H1 (cell line): ENCODE measurements around the gene ENKD1. TPM values are rescaled to one million over a fixed set of nuclear protein-coding genes. Genes with fewer than 3 reads are reported as not detected.

Experiments used
- ASH2L ChIP-seq: fragments of 200-600, 300-600 bp; sonication (generic); IDR thresholded peaks from one replicate; pipeline ENCODE4 v1.7.1; 2017; ENCODE audit warnings: low read length
- ATF3 ChIP-seq: IDR thresholded peaks from 2 replicates; pipeline ENCODE4 v1.6.1; 2011; ENCODE audit warnings: low read depth, mild to moderate bottlenecking, low read length; ENCODE audit not compliant: insufficient read depth
- BCL11A ChIP-seq, 2 experiments: IDR thresholded peaks; one replicate each; pipeline ENCODE4 v1.6.1; 2011; ENCODE audit warnings: low read depth in 2 of 2, low read length in 2 of 2, mild to moderate bottlenecking in 2 of 2
- CBX5 ChIP-seq: fragments of 300-800, 300-1000 bp; sonication (generic); IDR thresholded peaks from 2 replicates; pipeline ENCODE4 v1.7.1; 2016; ENCODE audit warnings: antibody characterized with exemption, low read length, low read depth
- CHD1 ChIP-seq: IDR thresholded peaks from 2 replicates; pipeline ENCODE4 v1.6.1; 2012; ENCODE audit warnings: low read depth, low read length, improper control_type of control experiment
- CHD2 ChIP-seq: IDR thresholded peaks from 2 replicates; pipeline ENCODE4 v1.6.1; 2012; ENCODE audit warnings: low read length, improper control_type of control experiment
- CREB1 ChIP-seq: IDR thresholded peaks from 2 replicates; pipeline ENCODE4 v1.6.1; 2012; ENCODE audit warnings: inconsistent platforms
- HDAC6 ChIP-seq: IDR thresholded peaks from one replicate; pipeline ENCODE4 v1.7.1; 2012; ENCODE audit warnings: low read depth, mild to moderate bottlenecking, inconsistent platforms, low read length, moderate library complexity
- JUND ChIP-seq: IDR thresholded peaks from 2 replicates; pipeline ENCODE4 v1.6.1; 2011; ENCODE audit warnings: mild to moderate bottlenecking, improper control_type of control experiment, low read length
- MAFK ChIP-seq: IDR thresholded peaks from 2 replicates; pipeline ENCODE4 v1.6.1; 2012; ENCODE audit warnings: low read depth, mild to moderate bottlenecking, improper control_type of control experiment, low read length
- PHF8 ChIP-seq: fragments of 200-600 bp; sonication (generic); conservative IDR thresholded peaks from 2 replicates; pipeline ENCODE4 v1.7.1; 2012; ENCODE audit warnings: low read depth, mild to moderate bottlenecking, inconsistent platforms, low read length, moderate library complexity
- POLR2AphosphoS5 ChIP-seq: IDR thresholded peaks from 2 replicates; pipeline ENCODE4 v1.6.1; 2011; ENCODE audit warnings: low read depth, low read length
- POU5F1 ChIP-seq: IDR thresholded peaks from 2 replicates; pipeline ENCODE4 v1.6.1; 2011; ENCODE audit warnings: low read depth, mild to moderate bottlenecking, low read length, moderate library complexity
- RAD21 ChIP-seq, 2 experiments: IDR thresholded peaks in 1 of 2; conservative IDR thresholded peaks in 1 of 2; 2 replicates each; pipeline ENCODE4 v1.6.1; 2011; ENCODE audit warnings: low read depth in 2 of 2, low read length in 2 of 2, improper control_type of control experiment in 1 of 2, inconsistent platforms in 1 of 2, mild to moderate bottlenecking in 1 of 2, moderate library complexity in 1 of 2
- RFX5 ChIP-seq: IDR thresholded peaks from 2 replicates; pipeline ENCODE4 v1.6.1; 2011; ENCODE audit warnings: low read depth, low read length, improper control_type of control experiment, borderline replicate concordance
- SAP30 ChIP-seq: fragments of 300-600 bp; sonication (generic); IDR thresholded peaks from 2 replicates; pipeline ENCODE4 v1.7.1; 2012; ENCODE audit warnings: low read length, moderate library complexity, mild to moderate bottlenecking, inconsistent platforms; ENCODE audit not compliant: insufficient read depth, insufficient replicate concordance
- SIN3A ChIP-seq, 2 experiments: IDR thresholded peaks in 1 of 2; conservative IDR thresholded peaks in 1 of 2; 2 replicates each; pipeline ENCODE4 v1.6.1; 2011 to 2012; ENCODE audit warnings: low read length in 2 of 2, improper control_type of control experiment in 1 of 2, low read depth in 1 of 2, mild to moderate bottlenecking in 1 of 2
- SIRT6 ChIP-seq: IDR thresholded peaks from one replicate; pipeline ENCODE4 v1.7.1; 2012; ENCODE audit warnings: low read length, inconsistent platforms
- SIX5 ChIP-seq: IDR thresholded peaks from 2 replicates; pipeline ENCODE4 v1.6.1; 2011; ENCODE audit warnings: mild to moderate bottlenecking, low read depth, low read length
- SP2 ChIP-seq: IDR thresholded peaks from 2 replicates; pipeline ENCODE4 v1.6.1; 2012; ENCODE audit warnings: mild to moderate bottlenecking, low read length, inconsistent platforms
- TAF1 ChIP-seq: IDR thresholded peaks from 2 replicates; pipeline ENCODE4 v1.6.1; 2011; ENCODE audit warnings: mild to moderate bottlenecking, low read depth, low read length
- TAF7 ChIP-seq: optimal IDR thresholded peaks from 2 replicates; pipeline ENCODE3; 2011; ENCODE audit warnings: low read depth, mild to moderate bottlenecking, inconsistent platforms, low read length, moderate library complexity, borderline replicate concordance
- TBP ChIP-seq: IDR thresholded peaks from 2 replicates; pipeline ENCODE4 v1.6.1; 2011; ENCODE audit warnings: low read depth, low read length, improper control_type of control experiment
- TEAD4 ChIP-seq: IDR thresholded peaks from 2 replicates; pipeline ENCODE4 v1.6.1; 2012; ENCODE audit warnings: low read depth, low read length, inconsistent platforms, mixed read lengths
- polyA plus RNA-seq, 7 experiments: library from polyadenylated mRNA; depleted of rRNA in 3 of 7; stranded (reverse) in 5 of 7; unstranded in 2 of 7; fragments of >200 nt in 5 of 7; fragments of 200-250 nt in 2 of 7; gene quantifications; 1 replicate in 5 of 7; 2 replicates in 1 of 7; 4 replicates in 1 of 7; pipeline versions ENCODE4 v1.2.1 to v1.2.3, GENCODE V29; 2011 to 2013; ENCODE audit warnings: missing spikeins in 2 of 7, mixed read lengths in 2 of 7
- total RNA-seq: library from RNA; stranded (reverse); fragmentation: NEBNext Ultra II Directional; extraction: Animal tissue kit (Norgen Biotek cat#: 25700); gene quantifications from 2 replicates; pipeline ENCODE4 v1.2.1, GENCODE V29; 2021

The ENKD1 gene
- total and polyA plus RNA-seq, 2 of the 8 experiments (the other 6 are each of a cell fraction or from before 2014, with no cell fraction given) = 12.9 to 16.1 TPM

- TF ChIP-seq ASH2L = peak; percentile 37
- TF ChIP-seq PHF8 = 0 out of 2 replicates have a peak, but pooled peaks have one; percentile 43
- TF ChIP-seq SIRT6 = no peak
- TF ChIP-seq CREB1 = no peak
- peak; percentile 76 for TF ChIP-seq SIX5
- TF ChIP-seq BCL11A (IDR thresholded peaks at IDR 0.05; ENCODE audit: low read depth in 2 of 2, low read length in 2 of 2) = no peak
- TF ChIP-seq RFX5 = no peak
- peak; percentile 75 for TF ChIP-seq CHD2
- TF ChIP-seq TAF7 = no peak
- no peak for TF ChIP-seq RAD21 (IDR thresholded peaks at IDR 0.05 in 1 of 2, conservative IDR thresholded peaks at IDR 0.05 in 1 of 2; ENCODE audit: low read depth in 2 of 2, low read length in 2 of 2)
- TF ChIP-seq POU5F1 = no peak
- no peak for TF ChIP-seq SAP30
- TF ChIP-seq POLR2AphosphoS5 = no peak
- TF ChIP-seq HDAC6 = no peak
- no peak for TF ChIP-seq TEAD4
- no peak for TF ChIP-seq TAF1
- TF ChIP-seq ATF3 = no peak
- TF ChIP-seq SIN3A (conservative IDR thresholded peaks at IDR 0.05 in 1 of 2, IDR thresholded peaks at IDR 0.05 in 1 of 2; ENCODE audit: low read depth in 1 of 2, low read length in 2 of 2) = peak in 1 of 2 experiments; percentile 91; a peak in 1 of 4 replicates
- TF ChIP-seq JUND = no peak
- no peak for TF ChIP-seq SP2
- no peak for TF ChIP-seq TBP
- no peak for TF ChIP-seq CHD1
- TF ChIP-seq MAFK = no peak
- no peak for TF ChIP-seq CBX5
These were observed at the start of gene ENKD1, which contains the start of gene C16orf86 (continued) for GRCh38 chr16:67666559-67667452.
